Smooth muscle cell of the pulmonary artery (primary cell): ENCODE data around the gene EIF2AK3. TPM values are rescaled to one million over a fixed set of nuclear protein-coding genes. Genes with fewer than 3 reads are reported as not detected.

Source experiments
- total RNA-seq: library from RNA; depleted of rRNA; stranded (reverse); fragments of >200 nt; gene quantifications from 2 replicates; pipeline ENCODE4 v1.2.3, GENCODE V29; 2014

The EIF2AK3 gene
- 32.5 and 45.5 TPM in 2 replicates for total RNA-seq

DNA sequence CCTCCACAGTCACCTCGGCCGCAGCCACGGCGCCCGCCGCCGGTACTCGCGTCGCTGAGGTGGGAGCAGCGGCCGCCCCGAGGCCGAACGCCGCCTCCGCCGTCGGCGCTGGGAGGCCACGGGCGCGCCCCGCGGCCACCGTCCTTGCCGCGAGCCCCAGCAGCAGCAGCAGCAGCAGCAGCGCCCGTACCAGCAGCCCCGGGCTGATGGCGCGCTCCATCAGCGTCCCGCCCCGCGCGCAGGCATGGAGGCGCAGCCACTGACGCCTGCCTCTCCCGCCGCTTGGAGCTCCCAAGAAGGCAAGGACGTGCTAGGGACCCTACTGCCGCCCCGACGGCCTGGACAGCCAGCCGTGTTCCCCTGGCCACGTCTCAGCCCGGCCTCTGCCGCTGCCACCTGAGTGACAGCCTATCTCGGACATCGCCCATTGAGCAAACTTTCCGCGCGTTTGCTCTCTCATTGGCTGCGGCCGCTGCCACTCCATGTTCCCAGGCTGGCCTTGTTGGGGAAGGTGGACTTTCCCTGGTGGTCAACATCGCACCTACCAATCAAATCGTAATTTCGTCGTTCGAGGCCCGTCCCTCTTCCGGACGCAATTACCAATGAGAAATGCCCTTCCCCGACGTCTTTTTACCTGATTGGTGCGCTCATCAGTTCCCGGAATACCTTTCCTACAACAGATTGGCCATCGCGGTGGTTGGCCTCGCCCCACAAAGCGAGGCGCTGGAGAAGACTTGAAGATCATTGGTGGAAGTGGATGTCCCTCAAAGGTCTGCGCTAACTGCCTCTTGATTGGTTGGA is at the start of gene EIF2AK3:
Gene EIF2AK3, minus strand, starts transcription at position 410 of the 801 bp plus-strand sequence. Its CDS starts 190 bp downstream, at position 220.

Other genes with a start within 250 kb of the EIF2AK3 start
- gene FOXI3, start 174.8 kb downstream of the EIF2AK3 start, total RNA-seq: not detected in 2 replicates
- gene RPIA, start 64.2 kb upstream of the EIF2AK3 start, total RNA-seq: 6.7 and 8.5 TPM in 2 replicates